DOHH2 (cell line): ENCODE measurements around the gene F2R.

ENCODE experiments used
- H3F3A ChIP-seq: fragments of 200-600 bp; sonication (generic), shearing (Covaris generic); 2 replicates; pipeline ENCODE4 v1.6.0; 2016; ENCODE audit warnings: antibody characterized with exemption, mild to moderate bottlenecking; ENCODE audit not compliant: control insufficient read depth, insufficient read depth
- H3K27ac ChIP-seq: fragments of 200-600 bp; sonication (generic); 2 replicates; pipeline ENCODE4 v1.5.1; 2014; ENCODE audit warnings: low read depth, mild to moderate bottlenecking, low read length, moderate library complexity
- H3K27me3 ChIP-seq: fragments of 200-600 bp; sonication (generic); 2 replicates; pipeline ENCODE4 v1.6.1; 2014; ENCODE audit warnings: mild to moderate bottlenecking, low read length, mixed read lengths; ENCODE audit not compliant: control insufficient read depth
- H3K36me3 ChIP-seq: fragments of 200-600 bp; sonication (generic); 2 replicates; pipeline ENCODE4 v1.6.1; 2014; ENCODE audit warnings: mild to moderate bottlenecking, low read length, moderate library complexity, mixed read lengths; ENCODE audit not compliant: control insufficient read depth
- H3K4me1 ChIP-seq: fragments of 200-600 bp; sonication (generic); 2 replicates; pipeline ENCODE4 v1.6.1; 2014; ENCODE audit warnings: mild to moderate bottlenecking, low read length, mixed read lengths; ENCODE audit not compliant: control insufficient read depth
- H3K4me2 ChIP-seq: fragments of 200-600 bp; sonication (generic); 2 replicates; pipeline ENCODE4 v1.6.0; 2014; ENCODE audit warnings: mild to moderate bottlenecking, low read length, moderate library complexity
- H3K4me3 ChIP-seq: fragments of 200-600 bp; sonication (generic); 2 replicates; pipeline ENCODE4 v1.5.1; 2014; ENCODE audit warnings: mild to moderate bottlenecking, low read length, mixed read lengths
- H3K79me2 ChIP-seq: fragments of 200-600 bp; sonication (generic); 2 replicates; pipeline ENCODE4 v1.6.1; 2014; ENCODE audit warnings: mild to moderate bottlenecking, low read length, mixed read lengths; ENCODE audit not compliant: control insufficient read depth
- H3K9me2 ChIP-seq: fragments of 200-600 bp; sonication (generic); replicated peaks from 2 replicates; pipeline ENCODE4 v1.6.1; 2014; ENCODE audit warnings: mild to moderate bottlenecking, low read length, mixed read lengths; ENCODE audit not compliant: control insufficient read depth
- H3K9me3 ChIP-seq: fragments of 200-600 bp; sonication (generic); 2 replicates; pipeline ENCODE4 v1.6.1; 2014; ENCODE audit warnings: antibody characterized with exemption, low read length, mixed read lengths; ENCODE audit not compliant: control insufficient read depth, insufficient read depth
- H4K20me1 ChIP-seq: fragments of 200-600 bp; sonication (generic); 2 replicates; pipeline ENCODE4 v1.6.0; 2014; ENCODE audit warnings: low read depth, mild to moderate bottlenecking, antibody characterized with exemption, low read length, moderate library complexity; ENCODE audit not compliant: control insufficient read depth, insufficient read depth
- EZH2phosphoT487 ChIP-seq: fragments of 200-600 bp; sonication (generic); IDR thresholded peaks from 2 replicates; pipeline ENCODE4 v1.6.1; 2017; ENCODE audit warnings: borderline replicate concordance, mild to moderate bottlenecking, antibody characterized with exemption, low read length, moderate library complexity, mixed read lengths
- TF ChIP-seq, protein P1 (sequence below): fragments of 200-600 bp; sonication (generic); IDR thresholded peaks from one replicate; pipeline ENCODE4 v1.5.1; 2014; ENCODE audit warnings: antibody characterized with exemption, mild to moderate bottlenecking, low read depth, low read length; ENCODE audit not compliant: poor library complexity, severe bottlenecking

The F2R gene

GRCh38 chr5:76670508-76670907 is 45.4 kb upstream of the F2R start:
- no peaks in the 10 kb centered on the region for H3K4me1 ChIP-seq
- H3K9me2 ChIP-seq: no peaks in the 10 kb centered on the region
- no peak overlapping the region for H3K4me2 ChIP-seq
- no peaks in the 10 kb centered on the region for H3K9me3 ChIP-seq
- H3K27me3 ChIP-seq: no peaks in the 10 kb centered on the region
- no peaks in the 10 kb centered on the region for H3F3A ChIP-seq
- TF ChIP-seq, protein P1, sequence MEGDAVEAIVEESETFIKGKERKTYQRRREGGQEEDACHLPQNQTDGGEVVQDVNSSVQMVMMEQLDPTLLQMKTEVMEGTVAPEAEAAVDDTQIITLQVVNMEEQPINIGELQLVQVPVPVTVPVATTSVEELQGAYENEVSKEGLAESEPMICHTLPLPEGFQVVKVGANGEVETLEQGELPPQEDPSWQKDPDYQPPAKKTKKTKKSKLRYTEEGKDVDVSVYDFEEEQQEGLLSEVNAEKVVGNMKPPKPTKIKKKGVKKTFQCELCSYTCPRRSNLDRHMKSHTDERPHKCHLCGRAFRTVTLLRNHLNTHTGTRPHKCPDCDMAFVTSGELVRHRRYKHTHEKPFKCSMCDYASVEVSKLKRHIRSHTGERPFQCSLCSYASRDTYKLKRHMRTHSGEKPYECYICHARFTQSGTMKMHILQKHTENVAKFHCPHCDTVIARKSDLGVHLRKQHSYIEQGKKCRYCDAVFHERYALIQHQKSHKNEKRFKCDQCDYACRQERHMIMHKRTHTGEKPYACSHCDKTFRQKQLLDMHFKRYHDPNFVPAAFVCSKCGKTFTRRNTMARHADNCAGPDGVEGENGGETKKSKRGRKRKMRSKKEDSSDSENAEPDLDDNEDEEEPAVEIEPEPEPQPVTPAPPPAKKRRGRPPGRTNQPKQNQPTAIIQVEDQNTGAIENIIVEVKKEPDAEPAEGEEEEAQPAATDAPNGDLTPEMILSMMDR: no peak
- TF ChIP-seq EZH2phosphoT487: no peak
- no peak overlapping the region for H3K27ac ChIP-seq
- no peaks in the 10 kb centered on the region for H4K20me1 ChIP-seq
- H3K36me3 ChIP-seq: peaks cover 37% of the 10 kb centered on the region
- no peak overlapping the region for H3K4me3 ChIP-seq
- H3K79me2 ChIP-seq: no peaks in the 10 kb centered on the region

GRCh38 chr5:76672242-76672641 is 43.7 kb upstream of the F2R start:
- Histone ChIP-seq H3K9me2 (no peaks in the 10 kb centered on the region), H3K4me1 (no peaks in the 10 kb centered on the region), H3K36me3 (peaks cover 37% of the 10 kb centered on the region), H4K20me1 (no peaks in the 10 kb centered on the region), H3K79me2 (no peaks in the 10 kb centered on the region), H3K4me2 (no peak overlapping the region), H3K27me3 (no peaks in the 10 kb centered on the region), H3K9me3 (no peaks in the 10 kb centered on the region), H3K27ac (no peak overlapping the region), H3F3A (no peaks in the 10 kb centered on the region), H3K4me3 (no peak overlapping the region)
- TF ChIP-seq EZH2phosphoT487: no peak

DNA sequence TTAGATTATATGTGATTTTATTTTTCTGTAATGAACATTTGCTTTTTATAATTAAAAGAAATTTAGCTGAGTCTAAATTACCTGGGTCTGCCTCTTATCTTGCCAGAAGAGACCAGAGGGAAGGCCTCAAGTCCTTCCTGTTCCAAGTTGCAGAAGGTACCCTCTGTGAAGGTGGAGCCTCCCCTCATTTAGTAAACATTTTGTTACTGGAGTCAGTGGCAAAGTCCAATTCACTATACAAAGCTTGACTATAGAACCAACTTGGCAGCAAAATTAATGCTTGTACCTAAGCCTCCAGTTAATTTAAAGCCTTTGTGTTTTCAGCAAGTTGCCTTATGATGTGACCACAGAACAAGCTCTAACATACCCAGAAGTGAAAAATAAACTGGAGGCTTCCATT is 42.8 kb upstream of the F2R start:
- Histone ChIP-seq H3K4me3 (no peak overlapping the region), H3K4me2 (no peak overlapping the region), H3K27ac (no peak overlapping the region), H3K36me3 (peaks cover 37% of the 10 kb centered on the region), H3K27me3 (no peaks in the 10 kb centered on the region), H4K20me1 (no peaks in the 10 kb centered on the region), H3K4me1 (no peaks in the 10 kb centered on the region), H3K9me2 (no peaks in the 10 kb centered on the region), H3K9me3 (no peaks in the 10 kb centered on the region), H3F3A (no peaks in the 10 kb centered on the region), H3K79me2 (no peaks in the 10 kb centered on the region)
- TF ChIP-seq, protein P1: no peak
- TF ChIP-seq EZH2phosphoT487: no peak

- H3K9me3 ChIP-seq: no peaks in the 10 kb centered on the region
- H3K4me1 ChIP-seq: no peaks in the 10 kb centered on the region
- H3F3A ChIP-seq: no peaks in the 10 kb centered on the region
- H3K27me3 ChIP-seq: no peaks in the 10 kb centered on the region
- H3K9me2 ChIP-seq: no peaks in the 10 kb centered on the region
- no peaks in the 10 kb centered on the region for H3K79me2 ChIP-seq
- no peak for TF ChIP-seq EZH2phosphoT487
- TF ChIP-seq, protein P1: no peak
- H4K20me1 ChIP-seq: no peaks in the 10 kb centered on the region
- no peak overlapping the region for H3K4me3 ChIP-seq
- no peak overlapping the region for H3K4me2 ChIP-seq
- no peak overlapping the region for H3K27ac ChIP-seq
- peaks cover 31% of the 10 kb centered on the region for H3K36me3 ChIP-seq
Measured at GRCh38 chr5:76674330-76675066, 41.4 kb upstream of the F2R start.
